SK-N-SH treated with all-trans-retinoic acid at 6 μM for 48 hours (cell line): Measurements from ENCODE around the gene URGCP.
"Not testable (repeated sequence)": the region's sequence is repeated elsewhere in the genome, so short reads cannot be mapped to it uniquely, and the experiment has no call there.

ENCODE experiments used
- ATAC-seq: fragments of 200-7000 bp; cut with Tn5 transposase; 3 replicates; pipeline ENCODE4 v1.9.1; 2020; ENCODE audit warnings: mild to moderate bottlenecking, moderate library complexity
- ESRRG ChIP-seq: fragments of 250-450 bp; sonication (Bioruptor Pico); IDR thresholded peaks from 2 replicates; pipeline ENCODE4 v1.6.1; 2021; ENCODE audit warnings: mild to moderate bottlenecking
- ISL1 ChIP-seq: fragments of 250-450 bp; sonication (Bioruptor Pico); IDR thresholded peaks from 2 replicates; pipeline ENCODE4 v2.1.2; 2022; ENCODE audit warnings: mild to moderate bottlenecking, moderate library complexity
- PPARA ChIP-seq: fragments of 250-450 bp; sonication (Bioruptor Pico); IDR thresholded peaks from 2 replicates; pipeline ENCODE4 v1.5.0; 2020; ENCODE audit warnings: mild to moderate bottlenecking, borderline replicate concordance
- ZFP30 ChIP-seq: fragments of 450-650 bp; formaldehyde crosslinking; IDR thresholded peaks from 2 replicates; pipeline ENCODE4 v1.5.0; 2022; ENCODE audit warnings: mild to moderate bottlenecking, moderate library complexity

Gene URGCP

GRCh38 chr7:43834463-43835251 is 71.7 kb downstream of the URGCP start:
- no peak for ATAC-seq
- no peak for TF ChIP-seq ESRRG (CRISPR knock-in tag)
- no peak for TF ChIP-seq PPARA (CRISPR knock-in tag)
- TF ChIP-seq ISL1 (CRISPR knock-in tag) = no peak
- TF ChIP-seq ZFP30 (CRISPR knock-in tag) = no peak

- ATAC-seq = not testable (repeated sequence)
Observed at GRCh38 chr7:43830917-43831316, 75.5 kb downstream of the URGCP start.
